ENCODE results near the gene SPEF1. TPM values are rescaled to one million over a fixed set of nuclear protein-coding genes. Genes with fewer than 3 reads are reported as not detected.

The SPEF1 gene
- total RNA-seq, 4 donors from 2014 or later: 0.13 to 2.5 (median 2.0) TPM

GRCh38 chr20:3757268-3757667, 24.0 kb downstream of the SPEF1 start:
- 90 to 92% methylated on average over 2 of the region's 2 CpGs for WGBS, 2 donors
- Histone ChIP-seq H3K4me3 (replicated peaks in 1 of 3) (no peak overlapping the region), H3K27ac (no peak overlapping the region), H3K9me3 (no peaks in the 10 kb centered on the region), H3K27me3 (no peaks in the 10 kb centered on the region), H3K4me1 (peaks cover 0 to under 1% of the 10 kb centered on the region in 2 donors), H3K36me3 (no peaks in the 10 kb centered on the region)
- no peak for TF ChIP-seq POLR2A (IDR thresholded peaks at IDR 0.05)
- TF ChIP-seq CTCF (IDR thresholded peaks at IDR 0.05): no peak
- no peak for DNase-seq
- intact Hi-C loops (cut with DNase I): no loop called here

- WGBS, 2 donors: 86 to 96% methylated on average over 3 to 4 of the region's 5 CpGs
- Histone ChIP-seq H3K4me3 (replicated peaks in 1 of 3) (no peak overlapping the region), H3K27ac (no peak overlapping the region), H3K36me3 (no peaks in the 10 kb centered on the region), H3K4me1 (peaks cover 0 to 10% of the 10 kb centered on the region in 2 donors), H3K27me3 (no peaks in the 10 kb centered on the region), H3K9me3 (no peaks in the 10 kb centered on the region)
- TF ChIP-seq CTCF (IDR thresholded peaks at IDR 0.05) (no peak), POLR2A (IDR thresholded peaks at IDR 0.05) (no peak)
- DNase-seq: no peak
- intact Hi-C loops (cut with DNase I): no loop called here
Measured at GRCh38 chr20:3755814-3756480, 25.3 kb downstream of the SPEF1 start.

- no peak for DNase-seq
- peaks cover 0 to 12% of the 10 kb centered on the region in 2 donors for H3K4me1 ChIP-seq
- H3K36me3 ChIP-seq: no peaks in the 10 kb centered on the region
Measured at GRCh38 chr20:3755269-3755668, 26.0 kb downstream of the SPEF1 start.

GRCh38 chr20:3754276-3754630, 27.0 kb downstream of the SPEF1 start:
- H3K4me3 ChIP-seq (replicated peaks in 1 of 3): no peak overlapping the region
- TF ChIP-seq POLR2A (IDR thresholded peaks at IDR 0.05) (no peak), CTCF (IDR thresholded peaks at IDR 0.05) (no peak)
- peaks cover 6 to 21% of the 10 kb centered on the region in 2 donors for H3K4me1 ChIP-seq
- H3K27me3 ChIP-seq: no peaks in the 10 kb centered on the region
- no peaks in the 10 kb centered on the region for H3K36me3 ChIP-seq
- DNase-seq: no peak
- H3K27ac ChIP-seq: no peak overlapping the region
- intact Hi-C loops (cut with DNase I): no loop called here
- no peaks in the 10 kb centered on the region for H3K9me3 ChIP-seq
- WGBS, 2 donors: 95 to 97% methylated on average over 8 to 12 of the region's 16 CpGs

More at GRCh38 chr20:3755269-3755668, 26.0 kb downstream of the SPEF1 start:
- H3K9me3 ChIP-seq: no peaks in the 10 kb centered on the region
- intact Hi-C loops (cut with DNase I): no loop called here
- TF ChIP-seq POLR2A (IDR thresholded peaks at IDR 0.05) (no peak), CTCF (IDR thresholded peaks at IDR 0.05) (no peak)
- H3K4me3 ChIP-seq (replicated peaks in 1 of 3): no peak overlapping the region
- H3K27ac ChIP-seq: no peak overlapping the region
- 84 to 91% methylated on average over 3 to 7 of the region's 7 CpGs for WGBS, 2 donors
- no peaks in the 10 kb centered on the region for H3K27me3 ChIP-seq

GRCh38 chr20:3753501-3754275, 27.6 kb downstream of the SPEF1 start:
- H3K4me1 ChIP-seq: peaks cover 6 to 21% of the 10 kb centered on the region in 2 donors
- no peak overlapping the region for H3K27ac ChIP-seq
- H3K36me3 ChIP-seq: no peaks in the 10 kb centered on the region

More at GRCh38 chr20:3753501-3754275, 27.6 kb downstream of the SPEF1 start:
- intact Hi-C loops (cut with DNase I): no loop called here
- H3K4me3 ChIP-seq (replicated peaks in 1 of 3): no peak overlapping the region
- no peak for DNase-seq
- TF ChIP-seq CTCF (IDR thresholded peaks at IDR 0.05) (no peak), POLR2A (IDR thresholded peaks at IDR 0.05) (no peak)
- no peaks in the 10 kb centered on the region for H3K9me3 ChIP-seq
- H3K27me3 ChIP-seq: no peaks in the 10 kb centered on the region
- 82 to 86% methylated on average over 12 to 23 of the region's 26 CpGs for WGBS, 2 donors
